ENCODE results near the gene FOXP1. TPM values are rescaled to one million over a fixed set of nuclear protein-coding genes. Genes with fewer than 3 reads are reported as not detected.
"Not testable (repeated sequence)": the region's sequence is repeated elsewhere in the genome, so short reads cannot be mapped to it uniquely, and the experiment has no call there.

Gene FOXP1
- total and polyA plus RNA-seq, 2 experiments from 2014 or later: 76.8 to 99.8 TPM

DNA sequence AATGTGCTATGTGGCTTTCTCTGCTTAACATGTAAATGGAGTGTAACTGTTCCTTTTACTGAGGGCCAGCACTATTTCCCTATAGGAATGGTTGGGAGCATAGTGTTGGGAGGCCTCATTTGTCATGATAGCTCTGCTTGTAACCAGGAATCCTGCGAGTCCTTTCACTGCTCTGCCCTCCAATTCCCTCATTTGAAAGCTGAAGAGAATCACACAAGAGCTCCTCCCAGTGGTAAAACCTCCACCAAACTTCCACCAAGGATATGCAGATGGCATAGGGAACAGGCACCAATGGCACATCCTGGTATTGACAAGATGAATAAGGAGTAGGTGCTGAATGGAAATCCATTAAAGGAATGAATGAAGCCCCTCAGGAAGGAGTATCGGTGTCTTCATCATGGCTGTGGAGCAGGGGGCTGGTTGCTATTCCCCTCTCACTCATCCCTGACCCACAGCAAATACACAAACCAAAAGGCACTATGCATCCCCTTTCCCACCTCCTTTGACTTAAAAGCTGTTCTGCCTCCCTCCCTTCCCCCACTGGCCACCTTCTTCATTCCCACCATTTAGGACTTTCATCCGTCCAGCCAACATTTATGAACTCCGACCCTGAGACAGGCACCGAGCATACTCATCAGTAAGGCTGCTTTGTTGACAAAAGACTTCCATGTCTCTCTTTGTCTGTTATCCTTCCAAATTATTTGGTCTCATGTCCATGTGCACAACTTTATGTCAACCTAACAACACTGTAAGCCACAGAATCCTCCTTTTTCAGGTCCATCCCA lies 560.8 kb downstream of the FOXP1 start:
- Histone ChIP-seq H3K4me3 (no peak overlapping the region), H3K9me3 (ENCODE audit: low read depth) (no peaks in the 10 kb centered on the region), H4K20me1 (ENCODE audit: insufficient read depth, poor library complexity, severe bottlenecking) (peaks cover 3% of the 10 kb centered on the region), H3K36me3 (replicated peaks; ENCODE audit: insufficient read depth, low read depth) (no peaks in the 10 kb centered on the region), H3K4me2 (no peak overlapping the region), H3K27me3 (no peaks in the 10 kb centered on the region), H2AFZ (no peak overlapping the region), H3K9me2 (replicated peaks; ENCODE audit: insufficient read depth) (no peaks in the 10 kb centered on the region), H3K4me1 (ENCODE audit: insufficient read depth) (peaks cover 16% of the 10 kb centered on the region), H3K27ac (no peak overlapping the region), H3K79me2 (peaks cover 93% of the 10 kb centered on the region)
- TF ChIP-seq CTCF (IDR thresholded peaks at IDR 0.05; ENCODE audit: poor library complexity): peak; percentile 22
- no peak for TF ChIP-seq EZH2phosphoT487 (IDR thresholded peaks at IDR 0.05; ENCODE audit: low read depth, severe bottlenecking, unreplicated experiment)
- TF ChIP-seq EZH2 (IDR thresholded peaks at IDR 0.05; ENCODE audit: borderline replicate concordance): no peak
- DNase-seq (ENCODE audit: low spot score): no peak
- WGBS (ENCODE audit: low lambda C conversion rate, missing lambda C conversion rate): 72% methylated on average over 5 of the region's 5 CpGs

- Histone ChIP-seq H3K4me3 (no peak overlapping the region), H3K79me2 (peaks cover 87% of the 10 kb centered on the region), H3K36me3 (replicated peaks; ENCODE audit: insufficient read depth, low read depth) (peaks cover 3% of the 10 kb centered on the region), H3K9me2 (replicated peaks; ENCODE audit: insufficient read depth) (no peaks in the 10 kb centered on the region), H4K20me1 (ENCODE audit: insufficient read depth, poor library complexity, severe bottlenecking) (no peaks in the 10 kb centered on the region), H3K27ac (no peak overlapping the region), H3K9me3 (ENCODE audit: low read depth) (no peaks in the 10 kb centered on the region), H3K4me1 (ENCODE audit: insufficient read depth) (no peaks in the 10 kb centered on the region), H2AFZ (no peak overlapping the region), H3K4me2 (no peak overlapping the region), H3K27me3 (no peaks in the 10 kb centered on the region)
- TF ChIP-seq EZH2phosphoT487 (IDR thresholded peaks at IDR 0.05; ENCODE audit: low read depth, severe bottlenecking, unreplicated experiment) (no peak), CTCF (IDR thresholded peaks at IDR 0.05; ENCODE audit: poor library complexity) (no peak), EZH2 (IDR thresholded peaks at IDR 0.05; ENCODE audit: borderline replicate concordance) (no peak)
- WGBS (ENCODE audit: low lambda C conversion rate, missing lambda C conversion rate): 93% methylated on average over 4 of the region's 4 CpGs
- DNase-seq (ENCODE audit: low spot score): no peak
Measured at GRCh38 chr3:71018799-71019198, 564.7 kb downstream of the FOXP1 start.

DNA sequence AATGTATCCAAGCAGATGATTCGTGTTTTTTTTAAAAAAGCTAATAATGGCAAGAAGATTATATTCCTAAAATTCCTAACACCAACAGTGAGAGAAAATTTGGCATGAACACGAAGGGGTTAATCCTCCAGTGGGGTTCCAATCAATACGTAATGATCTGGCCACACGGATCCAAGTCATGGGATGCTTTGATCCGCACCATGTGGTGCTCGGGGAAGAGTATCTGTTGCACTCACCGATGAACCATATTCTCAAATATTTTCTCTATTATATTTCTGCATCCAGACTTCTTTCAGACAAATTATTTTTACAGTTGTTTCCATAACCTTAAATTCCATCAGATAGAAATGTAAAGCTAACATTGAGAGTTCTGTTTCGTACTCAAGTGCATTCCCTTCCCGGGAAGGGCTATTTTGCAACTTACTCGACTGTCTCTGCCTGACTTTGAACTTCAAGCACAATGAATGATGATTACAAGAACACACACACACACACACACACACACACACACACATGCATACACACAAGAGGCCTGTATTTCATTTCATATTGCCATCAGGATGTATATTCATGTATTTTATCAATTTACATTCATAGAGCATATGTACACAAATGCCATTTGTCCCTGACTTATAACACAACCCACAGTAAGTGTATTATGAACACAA lies 567.2 kb downstream of the FOXP1 start:
- H3K9me2 ChIP-seq (replicated peaks; ENCODE audit: insufficient read depth): no peaks in the 10 kb centered on the region
- DNase-seq (ENCODE audit: low spot score): no peak
- no peaks in the 10 kb centered on the region for H3K27me3 ChIP-seq
- H3K9me3 ChIP-seq (ENCODE audit: low read depth): no peaks in the 10 kb centered on the region
- peaks cover 82% of the 10 kb centered on the region for H3K79me2 ChIP-seq
- no peaks in the 10 kb centered on the region for H4K20me1 ChIP-seq (ENCODE audit: insufficient read depth, poor library complexity, severe bottlenecking)
- H3K4me1 ChIP-seq (ENCODE audit: insufficient read depth): no peaks in the 10 kb centered on the region
- no peak overlapping the region for H3K27ac ChIP-seq
- TF ChIP-seq CTCF (IDR thresholded peaks at IDR 0.05; ENCODE audit: poor library complexity) (no peak), EZH2phosphoT487 (IDR thresholded peaks at IDR 0.05; ENCODE audit: low read depth, severe bottlenecking, unreplicated experiment) (no peak), EZH2 (IDR thresholded peaks at IDR 0.05; ENCODE audit: borderline replicate concordance) (no peak)
- H3K36me3 ChIP-seq (replicated peaks; ENCODE audit: insufficient read depth, low read depth): peaks cover 3% of the 10 kb centered on the region
- no peak overlapping the region for H3K4me2 ChIP-seq
- WGBS (ENCODE audit: low lambda C conversion rate, missing lambda C conversion rate): 74% methylated on average over 10 of the region's 10 CpGs
- no peak overlapping the region for H2AFZ ChIP-seq
- H3K4me3 ChIP-seq: no peak overlapping the region

DNA sequence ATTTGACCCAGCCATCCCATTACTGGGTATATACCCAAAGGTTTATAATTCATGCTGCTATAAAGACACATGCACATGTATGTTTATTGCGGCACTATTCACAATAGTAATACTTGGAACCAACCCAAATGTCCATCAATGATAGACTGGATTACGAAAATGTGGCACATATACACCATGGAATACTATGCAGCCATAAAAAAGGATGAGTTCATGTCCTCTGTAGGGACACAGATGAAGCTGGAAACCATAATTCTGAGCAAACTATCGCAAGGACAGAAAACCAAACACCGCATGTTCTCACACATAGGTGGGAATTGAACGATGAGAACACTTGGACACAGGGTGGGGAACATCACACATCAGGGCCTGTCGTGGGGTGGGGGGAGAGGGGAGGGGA lies 568.9 kb downstream of the FOXP1 start:
- not testable (repeated sequence) for H3K4me3 ChIP-seq; H2AFZ ChIP-seq; DNase-seq (ENCODE audit: low spot score); H3K4me2 ChIP-seq; H3K4me1 ChIP-seq (ENCODE audit: insufficient read depth); H3K9me2 ChIP-seq (replicated peaks; ENCODE audit: insufficient read depth); H3K9me3 ChIP-seq (ENCODE audit: low read depth); H3K27me3 ChIP-seq; H3K36me3 ChIP-seq (replicated peaks; ENCODE audit: insufficient read depth, low read depth); H3K27ac ChIP-seq; H4K20me1 ChIP-seq (ENCODE audit: insufficient read depth, poor library complexity, severe bottlenecking)
- peaks cover 82% of the 10 kb centered on the region for H3K79me2 ChIP-seq
- over 99% methylated on average over 6 of the region's 6 CpGs for WGBS (ENCODE audit: low lambda C conversion rate, missing lambda C conversion rate)
